Measurements from ENCODE around the gene IDH3B. TPM values are rescaled to one million over a fixed set of nuclear protein-coding genes. Genes with fewer than 3 reads are reported as not detected.
A peak's percentile ranks its signal among the peaks of the same experiment; 100 is the strongest.

The IDH3B gene
- total and polyA plus RNA-seq, 2 of the 13 experiments (the other 11 are each of a cell fraction or from before 2014, with no cell fraction given) = 215 to 254 TPM

DNA sequence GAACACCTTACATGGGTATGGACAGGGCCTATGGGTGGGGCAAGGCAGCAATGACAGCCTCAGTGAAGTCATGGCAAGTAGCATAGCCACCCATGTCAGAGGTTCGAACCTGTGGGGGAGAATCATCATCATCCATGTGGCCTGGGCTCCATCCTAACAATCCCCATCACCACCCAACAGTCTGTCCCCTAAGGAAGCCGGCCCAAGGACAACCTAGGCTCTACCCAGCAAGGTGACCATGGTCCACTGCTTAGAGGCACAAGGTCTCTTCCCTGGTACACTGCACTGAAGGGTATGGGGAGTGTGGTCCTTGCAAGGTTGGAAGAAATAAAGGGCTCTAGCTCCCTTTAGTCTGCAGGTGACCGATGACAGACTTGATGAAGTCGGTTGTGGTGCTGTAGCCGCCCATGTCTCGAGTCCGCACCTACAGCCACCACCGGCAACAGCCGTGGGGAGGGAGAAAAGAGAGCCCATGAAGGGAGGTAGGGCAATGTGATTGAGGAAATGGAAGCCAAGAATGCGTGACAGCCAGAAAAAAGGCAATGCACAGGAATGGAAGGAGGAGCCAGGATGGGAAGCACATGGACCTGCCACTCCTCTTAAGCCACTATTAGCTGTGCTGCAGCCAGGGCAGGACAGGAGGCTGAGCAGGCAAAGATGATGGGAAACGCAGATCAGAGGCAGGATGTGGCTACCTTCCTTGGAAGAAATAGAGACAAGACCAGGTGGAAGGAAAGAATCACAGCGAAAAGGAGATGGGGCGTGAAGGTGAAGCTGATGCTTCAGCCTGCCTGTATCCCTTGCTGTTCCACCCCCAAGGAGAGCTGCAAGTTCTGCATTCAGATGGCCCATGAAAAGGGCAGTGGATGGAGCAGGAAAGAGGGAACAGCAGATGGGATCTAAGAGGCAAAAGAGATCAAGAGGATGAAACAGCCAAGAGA is 5.3 kb downstream of the IDH3B start (continued):
- TF ChIP-seq ZNF44 (CRISPR knock-in tag; IDR thresholded peaks at IDR 0.05) = peak; percentile 79; the same call in 1 of the 2 replicates
- TF ChIP-seq ZNF33B (CRISPR knock-in tag; IDR thresholded peaks at IDR 0.05) = 0 out of 2 replicates have a peak, but pooled peaks have one; percentile 46
- no peak for TF ChIP-seq ATF1 (CRISPR knock-in tag; IDR thresholded peaks at IDR 0.05)
- 0 out of 2 replicates have a peak, but pooled peaks have one; percentile 12 for TF ChIP-seq ZNF792 (CRISPR knock-in tag; IDR thresholded peaks at IDR 0.05)
- no peak for TF ChIP-seq HOXA5 (CRISPR knock-in tag; IDR thresholded peaks at IDR 0.05)

DNA sequence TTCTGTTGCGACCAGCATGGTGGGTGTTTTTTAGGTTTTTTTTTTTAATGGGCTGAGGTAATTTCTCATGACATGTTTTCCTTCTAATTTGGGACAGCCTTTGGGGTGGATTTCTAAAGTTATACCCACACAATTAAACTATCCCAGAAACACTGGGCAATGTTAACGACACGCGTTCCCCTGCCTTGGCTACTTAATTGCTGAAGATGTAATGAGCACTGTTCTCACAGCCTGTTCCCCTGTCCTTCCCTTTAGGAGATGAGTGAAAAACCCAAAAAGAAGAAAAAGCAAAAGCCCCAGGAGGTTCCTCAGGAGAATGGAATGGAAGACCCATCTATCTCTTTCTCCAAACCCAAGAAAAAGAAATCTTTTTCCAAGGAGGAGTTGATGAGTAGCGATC is 6.3 kb downstream of the IDH3B start:
- 98% methylated on average over 5 of the region's 5 CpGs for WGBS (ENCODE audit: low lambda C conversion rate)

More for the DNA sequence above, 6.3 kb downstream of the IDH3B start:
- no TSS peak for BruUV-seq (replicated peaks)
- H3K9me3 ChIP-seq (ENCODE audit: low read length) = no peaks in the 10 kb centered on the region
- H2AFZ ChIP-seq (ENCODE audit: low read length) = no peak overlapping the region
- TF ChIP-seq, protein P1, sequence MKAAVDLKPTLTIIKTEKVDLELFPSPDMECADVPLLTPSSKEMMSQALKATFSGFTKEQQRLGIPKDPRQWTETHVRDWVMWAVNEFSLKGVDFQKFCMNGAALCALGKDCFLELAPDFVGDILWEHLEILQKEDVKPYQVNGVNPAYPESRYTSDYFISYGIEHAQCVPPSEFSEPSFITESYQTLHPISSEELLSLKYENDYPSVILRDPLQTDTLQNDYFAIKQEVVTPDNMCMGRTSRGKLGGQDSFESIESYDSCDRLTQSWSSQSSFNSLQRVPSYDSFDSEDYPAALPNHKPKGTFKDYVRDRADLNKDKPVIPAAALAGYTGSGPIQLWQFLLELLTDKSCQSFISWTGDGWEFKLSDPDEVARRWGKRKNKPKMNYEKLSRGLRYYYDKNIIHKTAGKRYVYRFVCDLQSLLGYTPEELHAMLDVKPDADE (CRISPR knock-in tag; IDR thresholded peaks at IDR 0.05) = no peak
- 0 out of 2 replicates have a peak, but pooled peaks have one; percentile 9 for TF ChIP-seq POLR2AphosphoS5 (IDR thresholded peaks at IDR 0.05; ENCODE audit: low read depth, low read length)
- TF ChIP-seq RBFOX2 (IDR thresholded peaks at IDR 0.05; ENCODE audit: low read depth, low read length) = peak; percentile 28
- TF ChIP-seq ZNF782 (CRISPR knock-in tag; IDR thresholded peaks at IDR 0.05; ENCODE audit: borderline replicate concordance) = no peak
- TF ChIP-seq POLR2AphosphoS2 (IDR thresholded peaks at IDR 0.05; ENCODE audit: low read depth, low read length) = 0 out of 2 replicates have a peak, but pooled peaks have one; percentile 81
- TF ChIP-seq CC2D1A (CRISPR knock-in tag; IDR thresholded peaks at IDR 0.05) = no peak
- no peak for TF ChIP-seq ETV6 (CRISPR knock-in tag; conservative IDR thresholded peaks at IDR 0.05)
- TF ChIP-seq HIVEP1 (CRISPR knock-in tag; IDR thresholded peaks at IDR 0.05) = no peak
- TF ChIP-seq, protein P2, sequence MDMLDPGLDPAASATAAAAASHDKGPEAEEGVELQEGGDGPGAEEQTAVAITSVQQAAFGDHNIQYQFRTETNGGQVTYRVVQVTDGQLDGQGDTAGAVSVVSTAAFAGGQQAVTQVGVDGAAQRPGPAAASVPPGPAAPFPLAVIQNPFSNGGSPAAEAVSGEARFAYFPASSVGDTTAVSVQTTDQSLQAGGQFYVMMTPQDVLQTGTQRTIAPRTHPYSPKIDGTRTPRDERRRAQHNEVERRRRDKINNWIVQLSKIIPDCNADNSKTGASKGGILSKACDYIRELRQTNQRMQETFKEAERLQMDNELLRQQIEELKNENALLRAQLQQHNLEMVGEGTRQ (IDR thresholded peaks at IDR 0.05; ENCODE audit: low read depth, low read length) = 0 out of 2 replicates have a peak, but pooled peaks have one; percentile 7
- TF ChIP-seq, protein P2 (CRISPR knock-in tag; IDR thresholded peaks at IDR 0.05; ENCODE audit: borderline replicate concordance) = no peak
- TF ChIP-seq, protein P3, sequence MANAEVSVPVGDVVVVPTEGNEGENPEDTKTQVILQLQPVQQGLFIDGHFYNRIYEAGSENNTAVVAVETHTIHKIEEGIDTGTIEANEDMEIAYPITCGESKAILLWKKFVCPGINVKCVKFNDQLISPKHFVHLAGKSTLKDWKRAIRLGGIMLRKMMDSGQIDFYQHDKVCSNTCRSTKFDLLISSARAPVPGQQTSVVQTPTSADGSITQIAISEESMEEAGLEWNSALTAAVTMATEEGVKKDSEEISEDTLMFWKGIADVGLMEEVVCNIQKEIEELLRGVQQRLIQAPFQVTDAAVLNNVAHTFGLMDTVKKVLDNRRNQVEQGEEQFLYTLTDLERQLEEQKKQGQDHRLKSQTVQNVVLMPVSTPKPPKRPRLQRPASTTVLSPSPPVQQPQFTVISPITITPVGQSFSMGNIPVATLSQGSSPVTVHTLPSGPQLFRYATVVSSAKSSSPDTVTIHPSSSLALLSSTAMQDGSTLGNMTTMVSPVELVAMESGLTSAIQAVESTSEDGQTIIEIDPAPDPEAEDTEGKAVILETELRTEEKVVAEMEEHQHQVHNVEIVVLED (CRISPR knock-in tag; IDR thresholded peaks at IDR 0.05; ENCODE audit: borderline replicate concordance) = no peak
- TF ChIP-seq PPARG (CRISPR knock-in tag; conservative IDR thresholded peaks at IDR 0.05) = no peak
- H3K4me2 ChIP-seq (ENCODE audit: low read depth, low read length) = no peak overlapping the region
- H3K4me3 ChIP-seq (replicated peaks in 1 of 3; ENCODE audit: insufficient read depth in 1 of 3, low read depth in 2 of 3, low read length in 3 of 3) = no peak overlapping the region
- POLR2A ChIA-PET = no interaction called here
- in situ Hi-C loops (cut with HindIII; ENCODE audit: extremely low pct_ligation_motif_present, low pct_unique_long_range_greater_than_20kb) (no loop called here), intact Hi-C loops (cut with micrococcal nuclease; ENCODE audit: unreplicated experiment) (no loop called here)
- ATAC-seq (no peak), DNase-seq (ENCODE audit: low spot score) (no peak), FAIRE-seq (no peak)
- CTCF ChIA-PET (ENCODE audit: low intra/inter-chr PET ratio, low total read pairs) = no interaction called here
- no peaks in the 10 kb centered on the region; a peak in 1 of 5 replicates for H3K27me3 ChIP-seq (ENCODE audit: control insufficient read depth in 1 of 2, insufficient read depth in 2 of 2, low read length in 2 of 2)
- peaks cover 43% of the 10 kb centered on the region for H3K4me1 ChIP-seq (ENCODE audit: insufficient read depth, low read length)
- H3K79me2 ChIP-seq (ENCODE audit: insufficient read depth, low read length) = peaks cover 38% of the 10 kb centered on the region
- H3K27ac ChIP-seq (ENCODE audit: extremely low read length, insufficient read depth, low read length) = no peak overlapping the region
- H3K9ac ChIP-seq (ENCODE audit: insufficient read depth, low read depth, low read length) = no peak overlapping the region
- H3K36me3 ChIP-seq (replicated peaks in 1 of 2; ENCODE audit: control insufficient read depth in 1 of 2, insufficient read depth in 2 of 2, low read length in 2 of 2) = peaks cover 53 to 85% of the 10 kb centered on the region in 2 experiments
- H4K20me1 ChIP-seq (ENCODE audit: insufficient read depth, low read length) = peaks cover 56% of the 10 kb centered on the region

Data from HepG2 (cell line).